ENCODE measurements around the gene TUBB3. TPM values are rescaled to one million over a fixed set of nuclear protein-coding genes. Genes with fewer than 3 reads are reported as not detected.
A peak's percentile ranks its signal among the peaks of the same experiment; 100 is the strongest.

The TUBB3 gene
- total RNA-seq, 4 donors from 2014 or later = 1.9 to 7.4 (median 3.9) TPM

GRCh38 chr16:89972244-89973234, 49.4 kb downstream of the TUBB3 start:
- peak overlapping the region; percentile 68 for H3K4me3 ChIP-seq (ENCODE audit: low read depth, poor library complexity, severe bottlenecking)
- TF ChIP-seq, protein P1, sequence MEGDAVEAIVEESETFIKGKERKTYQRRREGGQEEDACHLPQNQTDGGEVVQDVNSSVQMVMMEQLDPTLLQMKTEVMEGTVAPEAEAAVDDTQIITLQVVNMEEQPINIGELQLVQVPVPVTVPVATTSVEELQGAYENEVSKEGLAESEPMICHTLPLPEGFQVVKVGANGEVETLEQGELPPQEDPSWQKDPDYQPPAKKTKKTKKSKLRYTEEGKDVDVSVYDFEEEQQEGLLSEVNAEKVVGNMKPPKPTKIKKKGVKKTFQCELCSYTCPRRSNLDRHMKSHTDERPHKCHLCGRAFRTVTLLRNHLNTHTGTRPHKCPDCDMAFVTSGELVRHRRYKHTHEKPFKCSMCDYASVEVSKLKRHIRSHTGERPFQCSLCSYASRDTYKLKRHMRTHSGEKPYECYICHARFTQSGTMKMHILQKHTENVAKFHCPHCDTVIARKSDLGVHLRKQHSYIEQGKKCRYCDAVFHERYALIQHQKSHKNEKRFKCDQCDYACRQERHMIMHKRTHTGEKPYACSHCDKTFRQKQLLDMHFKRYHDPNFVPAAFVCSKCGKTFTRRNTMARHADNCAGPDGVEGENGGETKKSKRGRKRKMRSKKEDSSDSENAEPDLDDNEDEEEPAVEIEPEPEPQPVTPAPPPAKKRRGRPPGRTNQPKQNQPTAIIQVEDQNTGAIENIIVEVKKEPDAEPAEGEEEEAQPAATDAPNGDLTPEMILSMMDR (IDR thresholded peaks at IDR 0.05) = no peak
- peak in 1 of 2 donors; percentile 15 for TF ChIP-seq POLR2A (IDR thresholded peaks at IDR 0.05)
- intact Hi-C loops (cut with DNase I; ENCODE audit: low total_unique reads) = no loop called here
- peak; percentile 81 to 98 for DNase-seq (ENCODE audit: low spot score in 2 of 2)
- 0 to 1% methylated on average over 35 to 62 of the region's 104 CpGs for WGBS, 2 donors

- peak overlapping the region; percentile 68 for H3K4me3 ChIP-seq (ENCODE audit: low read depth, poor library complexity, severe bottlenecking)
- intact Hi-C loops (cut with DNase I; ENCODE audit: low total_unique reads) = no loop called here
- 11 to 14% methylated on average over 14 of the region's 14 CpGs for WGBS, 2 donors
- TF ChIP-seq POLR2A (IDR thresholded peaks at IDR 0.05) = no peak
- TF ChIP-seq, protein P1 (IDR thresholded peaks at IDR 0.05) = no peak
- no peak for DNase-seq (ENCODE audit: low spot score in 2 of 2)
These were observed 50.1 kb downstream of the TUBB3 start for GRCh38 chr16:89973235-89973634.

- intact Hi-C loops (cut with DNase I; ENCODE audit: low total_unique reads) = no loop called here
- DNase-seq (ENCODE audit: low spot score in 2 of 2) = no peak
- no peak for TF ChIP-seq POLR2A (IDR thresholded peaks at IDR 0.05)
- TF ChIP-seq, protein P1 (IDR thresholded peaks at IDR 0.05) = no peak
- WGBS, 2 donors = 85 to 90% methylated on average over 13 of the region's 13 CpGs
- H3K4me3 ChIP-seq (ENCODE audit: low read depth, poor library complexity, severe bottlenecking) = no peak overlapping the region
These were observed 50.7 kb downstream of the TUBB3 start for GRCh38 chr16:89973654-89974335.

GRCh38 chr16:89974870-89975269, 51.7 kb downstream of the TUBB3 start:
- no peak overlapping the region for H3K4me3 ChIP-seq (ENCODE audit: low read depth, poor library complexity, severe bottlenecking)
- intact Hi-C loops (cut with DNase I; ENCODE audit: low total_unique reads) = no loop called here
- DNase-seq (ENCODE audit: low spot score in 2 of 2) = no peak
- WGBS, 2 donors = 89 to 93% methylated on average over 2 of the region's 2 CpGs
- TF ChIP-seq, protein P1 (IDR thresholded peaks at IDR 0.05) = no peak
- TF ChIP-seq POLR2A (IDR thresholded peaks at IDR 0.05) = no peak

- 88 to 90% methylated on average over 8 of the region's 8 CpGs for WGBS, 2 donors
- intact Hi-C loops (cut with DNase I; ENCODE audit: low total_unique reads) = no loop called here
- no peak overlapping the region for H3K4me3 ChIP-seq (ENCODE audit: low read depth, poor library complexity, severe bottlenecking)
- DNase-seq (ENCODE audit: low spot score in 2 of 2) = no peak
- TF ChIP-seq, protein P1 (IDR thresholded peaks at IDR 0.05) = no peak
- no peak for TF ChIP-seq POLR2A (IDR thresholded peaks at IDR 0.05)
These were observed 58.3 kb downstream of the TUBB3 start for GRCh38 chr16:89981414-89981813.

Measured in lower leg skin (tissue), 4 donors.